GM18858 (cell line): ENCODE data around the gene ZDHHC13.

Source experiments
- ATAC-seq: cut with Tn5 transposase; IDR thresholded peaks from one replicate; pipeline ENCODE4 v1.9.1; 2021; ENCODE audit not compliant: unreplicated experiment

ZDHHC13 gene

DNA sequence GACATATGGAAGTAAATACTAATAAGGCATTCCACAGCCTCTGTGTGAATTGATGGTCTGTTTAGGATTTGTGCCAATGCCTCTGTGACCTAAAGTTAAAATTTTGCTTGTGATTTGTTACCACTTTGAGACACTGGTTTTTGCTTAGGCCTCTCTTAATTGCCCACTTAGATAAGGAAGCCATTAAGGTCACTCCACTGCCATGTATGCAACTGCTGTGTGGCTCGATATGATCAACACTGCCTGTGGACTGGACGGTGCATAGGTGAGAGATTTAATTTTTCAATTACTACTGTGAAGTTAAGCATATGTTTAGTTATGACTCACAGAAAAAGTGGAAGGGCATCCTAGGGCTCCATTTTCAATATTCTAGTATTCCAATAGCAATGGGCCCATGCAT, 47.9 kb downstream of the ZDHHC13 start:
- ATAC-seq = no peak

DNA sequence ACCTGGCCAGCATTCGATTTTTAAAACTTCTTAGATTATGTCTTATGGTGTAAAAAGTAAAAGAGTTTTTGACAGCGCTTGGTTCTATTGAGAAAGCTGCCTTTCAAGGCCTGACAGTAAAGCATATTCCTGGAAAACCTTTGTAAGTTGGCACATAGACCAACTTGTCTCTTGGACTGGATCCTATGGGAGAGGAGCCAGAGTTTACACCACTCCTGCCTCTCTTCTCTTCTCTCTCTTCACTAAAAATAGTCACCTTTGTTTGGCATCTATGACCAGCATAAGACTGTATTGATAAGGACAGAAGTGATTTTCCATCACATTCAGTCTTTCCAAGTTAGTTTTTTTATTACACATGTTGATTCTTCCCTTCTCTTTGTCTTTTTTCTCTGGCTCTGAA, 51.1 kb downstream of the ZDHHC13 start:
- no peak for ATAC-seq

DNA sequence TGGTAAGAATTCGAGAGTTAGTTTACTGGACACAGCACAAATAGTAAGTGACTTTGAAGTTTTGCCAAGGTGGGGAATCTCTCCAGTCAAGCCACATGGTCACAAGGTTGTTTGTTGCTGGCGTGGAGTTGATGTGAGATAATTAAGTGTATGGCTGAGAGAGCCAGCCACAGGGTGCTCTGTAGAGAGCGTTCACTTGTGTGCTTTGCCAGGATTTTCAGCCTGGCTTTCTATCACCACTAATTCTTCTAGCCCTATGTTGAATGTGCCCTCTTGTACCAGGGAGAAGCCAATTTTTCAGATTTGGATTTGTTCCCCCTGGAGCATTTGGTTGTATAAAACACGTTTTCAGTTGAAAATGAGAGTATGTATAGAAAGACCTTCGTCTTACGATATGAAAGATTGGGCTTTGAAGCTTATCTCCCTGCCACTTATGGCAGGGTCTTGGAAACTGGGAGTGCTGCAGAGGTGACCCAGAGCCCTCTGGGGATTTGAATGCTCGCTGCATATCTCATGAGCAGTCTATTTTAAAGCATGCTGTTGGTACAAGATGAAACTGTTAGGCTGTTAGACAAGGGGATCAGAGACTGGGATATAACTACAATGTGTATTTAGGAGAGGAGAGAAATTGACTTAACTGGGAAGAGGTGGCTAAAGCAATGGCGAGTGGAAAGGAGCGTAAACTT, 56.2 kb downstream of the ZDHHC13 start:
- ATAC-seq = no peak

DNA sequence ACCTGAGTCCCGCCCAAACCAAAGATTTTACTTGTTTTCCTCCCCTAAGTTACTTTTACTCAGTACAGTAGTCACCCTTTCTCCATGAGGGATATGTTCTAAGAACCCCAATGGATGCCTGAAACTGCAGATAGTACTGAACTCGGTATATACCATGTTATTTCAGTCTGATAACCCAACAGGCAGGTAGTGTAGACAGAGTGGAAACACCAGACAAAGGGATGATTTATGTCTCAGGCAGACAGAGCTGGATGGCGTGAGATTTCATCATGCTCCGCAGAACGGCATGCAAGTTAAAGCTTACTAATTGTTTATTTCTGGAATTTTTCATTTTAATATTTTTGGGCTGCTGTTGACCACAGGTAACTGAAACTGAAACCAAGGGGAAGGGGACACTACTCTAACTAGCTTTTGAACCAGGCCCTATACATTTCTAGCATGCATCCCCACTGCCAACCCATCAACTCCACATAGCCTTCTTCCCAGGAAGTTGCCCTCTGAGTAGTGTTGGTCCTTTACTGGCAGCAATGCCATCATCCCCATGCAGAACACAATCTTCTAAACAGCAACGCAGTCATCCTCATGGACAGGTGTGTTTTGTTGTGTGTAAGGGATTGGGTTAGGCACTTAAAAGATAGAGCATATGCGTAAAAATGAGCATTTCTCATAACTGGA, 57.1 kb downstream of the ZDHHC13 start:
- ATAC-seq = no peak

DNA sequence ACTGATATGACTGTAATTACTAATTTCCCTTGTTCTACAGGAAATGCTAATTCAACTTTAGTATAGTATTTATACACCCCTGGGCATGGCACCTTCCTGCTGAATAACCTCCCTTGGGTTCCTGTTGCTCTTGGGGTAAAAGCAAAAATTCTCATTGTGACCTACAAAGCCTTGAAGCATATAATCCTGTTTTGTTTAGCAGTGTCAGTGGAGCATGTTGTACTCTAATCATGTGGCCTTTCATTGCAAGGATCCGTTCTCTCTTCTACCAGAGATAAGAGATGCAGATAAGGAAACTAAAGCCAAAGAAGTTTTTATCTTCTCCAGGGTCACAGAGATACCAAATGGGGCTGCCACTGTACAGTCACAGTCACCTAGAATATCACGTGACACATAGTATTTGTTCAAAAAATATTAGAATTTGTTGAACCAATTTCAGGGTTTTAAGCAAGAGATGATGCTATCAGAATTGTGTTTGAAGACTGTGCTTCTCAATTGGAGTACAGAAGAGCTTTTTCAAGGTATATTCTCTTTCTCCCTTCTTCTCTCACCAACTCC, 59.7 kb downstream of the ZDHHC13 start:
- ATAC-seq = no peak

DNA sequence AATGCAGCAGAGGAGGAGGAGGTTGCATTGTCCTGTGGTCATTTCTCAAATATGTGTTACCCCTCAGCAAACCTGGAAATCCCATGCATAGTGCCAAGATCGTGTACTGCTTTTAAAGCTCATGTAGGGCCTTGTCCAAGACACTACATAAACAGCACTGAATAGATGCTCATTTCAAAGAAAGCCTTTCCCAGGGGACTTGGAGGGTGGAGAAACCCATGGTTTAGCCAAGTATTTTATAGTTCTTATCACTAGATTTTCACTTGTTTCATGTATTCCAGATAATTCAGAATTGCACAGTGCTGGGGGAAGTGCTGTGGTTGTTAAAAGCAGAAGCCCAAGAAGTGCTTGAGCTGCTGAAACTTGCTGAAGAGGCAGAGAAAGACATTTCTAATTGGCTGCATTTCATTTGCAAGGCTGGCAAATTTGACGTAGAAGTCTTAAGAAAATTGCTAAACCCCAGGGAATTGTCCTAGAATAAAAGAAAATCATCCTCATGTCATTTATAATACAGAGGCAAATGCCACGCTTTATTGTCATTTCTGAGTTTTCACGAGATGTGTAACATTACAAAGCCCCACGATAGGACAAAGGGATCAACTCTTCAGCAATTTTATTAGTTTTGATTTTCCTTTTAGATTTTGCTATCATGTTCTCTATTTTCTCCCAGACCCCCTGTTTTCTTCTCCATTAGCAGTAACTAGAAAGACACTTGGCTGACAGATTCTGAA, 64.7 kb downstream of the ZDHHC13 start:
- no peak for ATAC-seq

DNA sequence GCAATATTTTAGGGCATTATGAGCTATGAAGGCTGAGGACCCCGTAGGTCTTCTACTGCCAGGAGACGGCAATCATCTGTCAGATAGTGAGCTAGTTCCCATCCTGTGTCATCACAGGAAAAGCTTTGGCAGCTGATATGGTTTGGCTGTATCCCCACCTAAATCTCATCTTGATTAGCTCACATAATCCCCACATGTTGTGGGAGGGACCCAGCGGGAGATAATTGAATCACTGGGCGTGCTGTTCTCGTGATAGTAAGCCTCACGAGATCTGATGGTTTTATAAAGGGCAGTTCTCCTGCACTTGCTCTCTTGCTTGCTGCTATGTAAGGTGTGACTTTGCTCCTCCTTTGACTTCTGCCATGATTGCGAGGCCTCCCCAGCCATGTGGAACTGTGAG, 66.7 kb downstream of the ZDHHC13 start:
- ATAC-seq = no peak

DNA sequence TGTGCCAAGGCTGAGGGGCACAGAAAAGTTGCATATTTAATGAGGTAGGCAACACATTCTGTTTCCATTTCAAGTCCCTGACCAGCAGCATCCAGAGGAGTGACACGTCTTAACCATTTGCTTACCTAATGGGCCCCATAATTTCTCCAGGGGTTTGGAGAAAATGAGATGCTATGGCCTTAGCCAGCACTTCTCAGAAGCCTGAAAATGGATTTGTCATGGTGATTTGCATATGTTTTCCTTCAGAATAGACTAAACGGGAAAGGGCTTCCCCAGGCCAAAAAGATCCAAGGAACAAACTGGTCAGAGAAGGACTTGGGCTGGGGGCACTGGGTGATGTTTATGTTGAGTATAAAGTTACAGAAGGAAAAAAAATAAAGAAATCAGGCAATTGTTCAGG, 68.1 kb downstream of the ZDHHC13 start:
- no peak for ATAC-seq

DNA sequence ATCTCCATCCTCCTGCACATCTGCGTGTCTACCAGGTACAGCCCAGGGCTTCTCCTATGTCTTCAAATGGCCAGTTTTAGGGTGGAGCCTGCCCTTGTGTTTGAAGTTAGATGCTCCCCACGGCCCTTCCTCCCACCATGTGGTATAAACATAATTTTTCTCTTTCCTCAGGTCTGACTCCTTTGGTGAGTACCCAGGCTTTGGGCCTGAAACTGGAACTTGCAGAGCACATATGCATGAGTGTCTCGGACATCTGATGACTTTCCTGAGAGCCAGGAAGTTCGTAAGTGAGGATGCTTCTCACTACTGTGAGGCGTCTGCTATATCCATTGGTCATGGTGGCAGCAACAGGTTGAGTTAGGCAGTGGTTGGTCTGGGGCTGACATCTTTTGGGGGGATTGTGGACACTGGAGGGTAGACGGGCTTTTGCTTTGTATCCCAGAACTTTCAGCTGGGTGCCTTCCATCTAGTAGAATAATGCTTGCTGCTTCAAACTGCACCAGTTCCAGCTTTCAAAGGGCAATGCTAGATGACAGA, 68.6 kb downstream of the ZDHHC13 start:
- ATAC-seq = no peak

DNA sequence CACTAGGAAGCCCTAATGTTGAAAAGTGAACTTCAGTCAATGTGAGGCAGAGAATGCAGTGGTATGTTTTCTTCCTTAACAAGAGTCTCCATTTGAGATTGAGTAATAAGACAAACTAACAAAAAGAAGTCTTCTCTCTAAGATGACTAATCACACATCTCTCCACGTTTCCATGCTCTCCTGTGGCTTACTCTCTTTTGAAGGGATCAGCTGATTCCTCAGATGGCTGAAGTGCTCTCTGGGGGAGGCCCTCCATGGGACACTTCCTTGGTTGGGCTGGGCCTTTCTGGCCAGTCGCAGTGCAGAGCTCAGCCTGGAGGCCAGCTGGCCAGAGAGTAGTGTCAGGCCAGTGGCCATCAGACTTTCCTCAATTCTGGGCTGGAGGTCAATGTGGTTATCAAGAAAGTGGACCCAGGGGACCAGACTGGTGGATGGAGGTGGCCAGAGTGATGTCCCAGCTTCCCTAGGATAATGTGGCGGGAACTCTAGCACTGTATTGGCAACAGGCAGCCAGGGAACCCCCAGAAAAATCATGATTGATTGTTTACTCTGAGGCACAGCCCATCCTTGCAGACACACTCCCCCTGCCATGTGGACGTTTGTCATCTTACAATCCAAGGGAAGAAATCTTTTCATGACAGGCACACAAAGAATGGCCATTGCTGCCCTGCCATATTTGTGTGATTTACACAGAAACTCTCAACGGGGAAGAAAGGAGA, 70.3 kb downstream of the ZDHHC13 start:
- ATAC-seq = no peak

DNA sequence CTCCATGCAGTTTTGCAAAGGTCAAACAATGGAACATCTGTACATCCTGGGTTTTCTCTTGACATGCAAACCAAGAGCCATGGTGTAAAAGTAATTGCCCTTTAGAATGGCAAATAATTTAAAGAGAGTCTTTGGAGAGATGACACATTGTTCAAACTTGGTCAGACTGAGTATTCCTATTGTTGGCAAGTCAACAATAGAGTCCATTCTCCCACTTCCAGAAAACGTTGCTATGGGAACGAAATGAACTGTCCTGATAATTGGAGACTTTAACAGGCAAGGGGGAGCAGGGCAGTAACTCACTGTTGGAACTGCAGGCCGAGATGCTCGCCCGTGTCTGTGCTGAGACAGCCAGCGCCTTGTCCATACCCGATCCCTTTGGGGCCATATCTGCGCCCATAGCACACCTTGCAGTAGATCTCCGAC, 70.9 kb downstream of the ZDHHC13 start:
- no peak for ATAC-seq

DNA sequence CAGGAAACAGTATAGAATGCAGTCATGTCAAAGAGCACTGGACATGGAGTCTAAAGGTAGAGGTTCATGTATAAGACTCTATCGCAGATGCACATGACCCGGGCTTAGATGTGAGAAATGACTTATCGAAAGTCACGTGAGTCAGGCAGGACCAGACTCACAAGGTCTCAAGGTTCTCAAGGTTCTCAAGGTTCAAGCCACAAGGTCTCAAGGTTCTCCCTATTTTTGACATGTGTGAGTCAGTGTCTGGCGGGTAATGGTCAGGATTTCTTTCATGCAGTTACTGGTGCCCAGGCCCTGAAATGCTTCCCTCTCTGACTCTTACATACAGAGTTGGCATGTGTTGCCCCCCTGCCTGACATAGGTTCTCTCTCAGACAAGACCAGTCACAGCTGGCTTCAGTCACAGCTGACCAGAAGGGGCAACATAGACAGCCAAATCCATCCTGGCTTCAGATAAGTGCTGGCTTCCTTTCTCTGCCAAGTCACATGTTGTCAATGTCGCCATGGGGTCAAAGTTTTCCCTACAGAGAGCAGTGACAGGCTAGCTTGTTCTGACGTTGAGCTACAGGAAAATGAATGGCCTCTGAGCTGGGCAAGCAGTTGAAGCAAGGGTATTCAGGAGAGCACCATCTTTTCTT, 74.7 kb downstream of the ZDHHC13 start:
- no peak for ATAC-seq

DNA sequence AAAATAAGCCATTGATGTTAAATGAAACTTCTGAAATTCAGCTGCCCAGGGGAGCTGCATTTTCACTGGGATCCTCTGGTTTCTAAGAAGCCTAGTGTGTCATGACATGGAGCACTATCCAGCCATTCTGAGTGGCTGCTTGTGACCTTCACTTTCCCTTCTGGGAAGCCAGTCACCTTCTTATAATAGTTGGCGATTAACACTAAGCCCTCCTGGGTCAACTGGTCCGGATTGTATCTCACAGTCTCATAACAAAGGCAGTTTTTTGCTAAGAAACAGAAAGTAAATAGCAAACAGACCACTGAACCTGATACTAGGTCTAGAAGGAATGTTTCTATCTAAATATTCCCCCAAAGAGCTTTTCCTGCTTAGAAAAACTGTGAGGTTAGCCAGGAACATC, 76.9 kb downstream of the ZDHHC13 start:
- no peak for ATAC-seq

DNA sequence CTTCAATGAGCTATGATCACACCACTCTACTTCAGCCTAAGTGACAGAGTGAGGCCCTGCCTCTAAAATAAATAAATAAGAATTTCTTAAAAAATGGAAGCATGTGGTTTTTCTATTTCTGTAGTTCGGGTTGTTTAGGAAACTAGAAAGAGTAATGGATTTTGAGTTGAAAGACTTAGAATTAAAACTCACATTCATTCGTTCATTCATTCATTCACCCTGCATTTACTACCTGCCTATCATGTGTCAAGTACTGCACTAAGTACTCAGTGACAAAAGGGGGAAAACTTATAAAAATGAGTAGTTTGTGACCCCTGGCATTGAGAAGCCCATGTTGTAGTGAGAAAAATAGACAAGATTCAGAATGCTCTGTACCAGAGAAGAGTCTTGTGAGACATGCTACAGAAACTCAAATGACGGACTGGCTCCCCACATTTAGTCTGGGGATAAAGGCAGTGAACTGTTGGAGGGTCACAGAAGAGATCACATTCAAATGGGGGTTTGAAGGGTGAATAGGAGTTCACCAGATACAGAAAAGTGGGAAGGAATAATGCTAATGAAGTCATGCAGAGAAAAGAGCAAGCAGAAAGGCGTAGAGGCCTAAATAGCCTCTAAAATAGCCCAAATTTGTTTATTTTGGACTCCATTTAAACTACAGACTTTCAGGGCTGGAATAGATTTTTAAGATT, 77.8 kb downstream of the ZDHHC13 start:
- ATAC-seq = no peak

DNA sequence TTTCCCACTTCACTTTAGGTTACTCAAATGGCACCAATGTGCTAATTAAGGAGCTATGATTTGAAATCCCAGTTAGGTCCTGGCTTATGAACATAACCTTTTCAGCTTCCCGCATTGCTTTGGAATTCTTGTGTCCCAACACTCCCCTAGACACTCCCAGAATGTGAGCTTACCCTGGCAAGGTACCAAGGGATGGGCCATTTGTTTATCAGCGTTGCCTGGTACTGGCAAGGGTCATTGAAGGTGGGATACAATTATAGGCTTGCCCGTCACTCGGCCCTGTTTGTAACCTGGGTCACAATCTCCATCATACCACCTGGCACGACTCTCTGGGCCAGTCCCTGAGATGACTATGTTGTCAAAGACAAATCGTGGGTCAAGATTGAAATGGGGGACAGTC, 79.5 kb downstream of the ZDHHC13 start:
- no peak for ATAC-seq

DNA sequence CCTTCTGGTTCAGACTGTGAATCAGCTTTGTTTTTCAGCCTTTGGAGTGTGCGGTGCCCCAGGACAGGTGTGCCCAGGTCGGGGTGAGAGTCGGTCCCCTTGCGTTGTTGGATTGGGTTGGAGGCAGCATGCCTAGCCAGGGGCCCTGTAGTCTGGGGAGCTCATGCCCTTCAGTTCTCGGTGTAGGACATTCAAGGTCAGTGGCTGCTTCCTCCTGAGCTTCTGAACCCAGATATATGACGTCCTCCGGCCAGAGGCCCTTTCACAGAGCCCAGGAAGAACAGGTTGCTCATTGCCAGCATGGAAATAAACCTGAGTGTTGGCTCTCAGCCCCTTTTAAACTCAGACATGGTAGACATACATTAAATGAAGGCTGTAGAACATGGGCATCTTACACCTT, 82.1 kb downstream of the ZDHHC13 start:
- no peak for ATAC-seq

DNA sequence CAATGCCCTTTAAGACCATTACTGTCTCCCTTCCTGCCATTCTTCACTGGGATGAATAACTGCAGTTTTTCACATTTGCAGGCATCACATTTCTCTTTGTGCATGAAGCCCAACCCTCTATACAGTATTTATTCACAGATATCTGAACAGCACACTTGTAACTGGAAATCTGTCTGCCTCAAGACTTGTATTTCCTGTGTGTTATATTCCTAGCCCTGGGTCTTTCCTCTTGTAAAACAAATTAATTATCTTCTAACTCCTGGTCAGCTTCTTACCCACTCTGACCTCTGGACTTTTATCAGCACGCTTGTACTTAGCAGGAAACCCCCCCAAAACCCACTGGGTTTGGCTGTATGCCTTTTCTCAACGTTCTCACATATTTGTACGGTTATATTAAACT, 82.8 kb downstream of the ZDHHC13 start:
- ATAC-seq = no peak

DNA sequence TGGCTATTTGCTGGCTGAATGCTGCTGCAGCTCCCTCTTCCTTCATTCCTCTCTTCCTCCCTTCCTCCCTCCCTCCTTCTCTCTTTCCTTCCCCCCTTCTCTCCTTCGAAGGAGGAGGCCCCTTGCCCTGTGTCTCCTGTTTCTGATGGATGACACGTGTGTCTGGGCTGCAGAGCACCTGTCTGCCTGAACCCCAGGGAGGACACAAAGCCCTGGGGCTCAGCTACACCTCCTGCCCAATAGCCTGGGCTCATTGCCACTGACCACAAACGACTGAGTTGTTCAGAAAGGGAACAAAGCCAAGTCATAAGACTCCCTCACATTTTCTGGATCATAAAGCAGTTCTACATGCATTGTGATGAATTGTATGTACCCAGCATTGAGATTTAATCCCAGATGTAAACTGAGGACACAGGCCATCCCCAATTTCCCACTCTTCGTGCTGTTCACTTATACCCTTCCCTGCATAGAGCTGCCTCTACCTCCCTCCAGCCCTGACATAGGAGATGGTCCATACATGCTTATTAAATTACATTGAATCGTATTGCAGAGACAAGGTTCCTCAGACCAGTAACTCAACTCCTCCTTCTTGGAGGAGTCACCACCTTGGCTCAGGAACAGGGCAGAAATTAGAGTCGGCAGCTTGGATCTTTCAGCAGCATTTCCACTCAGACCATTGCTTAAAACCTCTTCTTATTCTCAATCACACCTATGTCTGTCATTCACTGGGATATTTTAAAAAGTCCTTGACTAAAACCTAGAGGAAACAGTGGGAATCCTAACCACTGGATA, 83.6 kb downstream of the ZDHHC13 start:
- no peak for ATAC-seq
